RWPE1 (cell line): ENCODE data around the gene GRIA1.

Experiments used
- CTCF ChIA-PET: fragments of 350-600 bp; sonication (Branson Sonifier 250); formaldehyde crosslinking; extraction: SDS; loops from one replicate; lab custom pipeline; 2021; lab: Yijun Ruan, JAX
- POLR2A ChIA-PET: fragments of 400-600 bp; formaldehyde crosslinking; extraction: SDS; loops from one replicate; lab custom pipeline; 2020; ENCODE audit warnings: antibody characterized with exemption; ENCODE audit not compliant: low non-redundant PET; lab: Yijun Ruan, JAX
- DNase-seq: peaks from one replicate; pipeline ENCODE4 v3.0.0; 2012; ENCODE audit warnings: low spot score
- H3K27ac ChIP-seq: fragments of 450-650 bp; 2 replicates; pipeline ENCODE4 v1.5.1; 2017
- TF ChIP-seq, protein P1 (sequence below): fragments of 450-650 bp; conservative IDR thresholded peaks from 2 replicates; pipeline ENCODE4 v1.5.1; 2017; ENCODE audit warnings: low read depth, mild to moderate bottlenecking

GRIA1 gene

GRCh38 chr5:153655201-153655510 is 164.7 kb downstream of the GRIA1 start:
- CTCF ChIA-PET: interaction anchor here (0.5 to 0.6 kb wide), 2 partner anchors 320 to 1660 kb away, joined by 3 read pairs; no protein-coding TSS in a partner anchor
- POLR2A ChIA-PET: no interaction called here
- H3K27ac ChIP-seq: no peak overlapping the region
- TF ChIP-seq, protein P1, sequence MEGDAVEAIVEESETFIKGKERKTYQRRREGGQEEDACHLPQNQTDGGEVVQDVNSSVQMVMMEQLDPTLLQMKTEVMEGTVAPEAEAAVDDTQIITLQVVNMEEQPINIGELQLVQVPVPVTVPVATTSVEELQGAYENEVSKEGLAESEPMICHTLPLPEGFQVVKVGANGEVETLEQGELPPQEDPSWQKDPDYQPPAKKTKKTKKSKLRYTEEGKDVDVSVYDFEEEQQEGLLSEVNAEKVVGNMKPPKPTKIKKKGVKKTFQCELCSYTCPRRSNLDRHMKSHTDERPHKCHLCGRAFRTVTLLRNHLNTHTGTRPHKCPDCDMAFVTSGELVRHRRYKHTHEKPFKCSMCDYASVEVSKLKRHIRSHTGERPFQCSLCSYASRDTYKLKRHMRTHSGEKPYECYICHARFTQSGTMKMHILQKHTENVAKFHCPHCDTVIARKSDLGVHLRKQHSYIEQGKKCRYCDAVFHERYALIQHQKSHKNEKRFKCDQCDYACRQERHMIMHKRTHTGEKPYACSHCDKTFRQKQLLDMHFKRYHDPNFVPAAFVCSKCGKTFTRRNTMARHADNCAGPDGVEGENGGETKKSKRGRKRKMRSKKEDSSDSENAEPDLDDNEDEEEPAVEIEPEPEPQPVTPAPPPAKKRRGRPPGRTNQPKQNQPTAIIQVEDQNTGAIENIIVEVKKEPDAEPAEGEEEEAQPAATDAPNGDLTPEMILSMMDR: no peak
- no peak for DNase-seq

DNA sequence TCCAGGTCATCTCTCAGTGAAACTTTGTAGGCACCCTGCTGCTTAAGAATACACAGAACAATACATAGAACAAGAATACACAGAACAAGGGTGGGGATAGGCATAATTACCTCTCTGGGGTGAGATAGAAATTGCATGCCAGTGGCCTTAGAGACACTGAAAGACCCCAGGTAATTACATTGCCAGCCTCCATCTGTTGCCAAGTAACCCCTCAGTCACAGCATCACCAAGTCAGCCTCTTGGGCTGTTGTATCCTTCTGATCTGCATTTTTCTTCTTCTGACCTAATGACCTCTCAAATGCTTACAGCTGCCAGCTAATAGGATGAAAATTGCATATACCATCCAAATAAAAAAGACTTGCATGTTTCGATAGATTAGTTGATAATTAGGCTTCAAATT is 167.7 kb downstream of the GRIA1 start:
- no peak for DNase-seq
- CTCF ChIA-PET: no interaction called here
- TF ChIP-seq, protein P1: no peak
- POLR2A ChIA-PET: no interaction called here
- no peak overlapping the region for H3K27ac ChIP-seq

DNA sequence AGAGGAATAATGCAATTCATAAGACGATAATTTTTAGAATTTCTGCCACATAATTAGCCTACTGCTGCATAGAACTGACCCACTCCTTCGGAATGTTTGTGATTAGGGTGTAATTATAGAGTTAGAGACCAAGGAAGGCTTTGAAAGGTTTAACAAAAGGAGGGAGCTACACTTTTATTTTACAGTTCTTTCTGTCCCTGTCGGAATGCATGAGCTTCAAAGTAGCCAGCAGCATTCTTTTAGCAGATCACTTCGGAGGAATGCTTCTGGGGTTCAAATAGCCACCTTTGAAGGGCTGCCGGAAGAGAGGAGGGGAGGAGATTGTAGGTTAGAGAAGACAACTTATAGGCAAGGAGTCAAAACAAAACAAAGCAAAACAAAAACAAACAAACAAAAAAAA is 168.1 kb downstream of the GRIA1 start:
- no peak overlapping the region for H3K27ac ChIP-seq
- TF ChIP-seq, protein P1: no peak
- POLR2A ChIA-PET: no interaction called here
- DNase-seq: no peak
- CTCF ChIA-PET: interaction anchor here (0.6 kb wide), 1 partner anchor 15 kb away, joined by 3 read pairs; no protein-coding TSS in a partner anchor

- ChIA-PET POLR2A (no interaction called here), CTCF (interaction anchor here (0.6 kb wide), 1 partner anchor 14 kb away, joined by 3 read pairs; no protein-coding TSS in a partner anchor)
- TF ChIP-seq, protein P1: no peak
- H3K27ac ChIP-seq: no peak overlapping the region
- no peak for DNase-seq
These were observed 168.7 kb downstream of the GRIA1 start for GRCh38 chr5:153659039-153659736.

DNA sequence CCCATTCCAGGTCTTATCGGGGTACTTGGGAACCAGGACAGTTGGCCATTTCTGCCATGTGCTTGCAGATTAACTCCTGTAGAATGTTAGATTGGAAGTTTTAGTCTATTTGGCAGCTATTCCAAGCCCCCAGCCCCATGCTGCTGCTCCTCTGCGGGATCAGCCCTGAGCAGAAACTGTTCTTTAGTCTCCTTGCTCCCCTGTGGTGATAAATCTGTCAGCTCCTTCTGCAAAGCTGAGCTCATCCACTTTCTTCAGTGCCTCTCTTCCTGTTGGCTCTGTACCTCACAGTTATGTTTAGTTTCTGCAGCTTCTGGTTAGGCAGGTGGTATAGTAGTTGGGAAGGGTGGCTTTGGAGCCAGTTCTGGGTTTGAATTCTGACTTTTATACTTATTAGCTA is 170.4 kb downstream of the GRIA1 start:
- TF ChIP-seq, protein P1: no peak
- ChIA-PET CTCF (interaction anchor here (1.1 kb wide), 1 partner anchor 9 kb away, joined by 5 read pairs; no protein-coding TSS in a partner anchor), POLR2A (no interaction called here)
- no peak for DNase-seq
- no peak overlapping the region for H3K27ac ChIP-seq

- CTCF ChIA-PET: interaction anchor here (0.6 kb wide), 1 partner anchor 412 kb away, joined by 6 read pairs; no protein-coding TSS in a partner anchor
- TF ChIP-seq, protein P1: no peak
- POLR2A ChIA-PET: no interaction called here
- H3K27ac ChIP-seq: no peak overlapping the region
- DNase-seq: no peak
These were observed 171.4 kb downstream of the GRIA1 start for GRCh38 chr5:153661897-153662296.
